ENCODE measurements around the gene CDC27. TPM values are rescaled to one million over a fixed set of nuclear protein-coding genes. Genes with fewer than 3 reads are reported as not detected.
"Not testable (repeated sequence)": the region's sequence is repeated elsewhere in the genome, so short reads cannot be mapped to it uniquely, and the experiment has no call there.

Gene CDC27
- total RNA-seq, 1 donor from 2014 or later = 167 TPM

DNA sequence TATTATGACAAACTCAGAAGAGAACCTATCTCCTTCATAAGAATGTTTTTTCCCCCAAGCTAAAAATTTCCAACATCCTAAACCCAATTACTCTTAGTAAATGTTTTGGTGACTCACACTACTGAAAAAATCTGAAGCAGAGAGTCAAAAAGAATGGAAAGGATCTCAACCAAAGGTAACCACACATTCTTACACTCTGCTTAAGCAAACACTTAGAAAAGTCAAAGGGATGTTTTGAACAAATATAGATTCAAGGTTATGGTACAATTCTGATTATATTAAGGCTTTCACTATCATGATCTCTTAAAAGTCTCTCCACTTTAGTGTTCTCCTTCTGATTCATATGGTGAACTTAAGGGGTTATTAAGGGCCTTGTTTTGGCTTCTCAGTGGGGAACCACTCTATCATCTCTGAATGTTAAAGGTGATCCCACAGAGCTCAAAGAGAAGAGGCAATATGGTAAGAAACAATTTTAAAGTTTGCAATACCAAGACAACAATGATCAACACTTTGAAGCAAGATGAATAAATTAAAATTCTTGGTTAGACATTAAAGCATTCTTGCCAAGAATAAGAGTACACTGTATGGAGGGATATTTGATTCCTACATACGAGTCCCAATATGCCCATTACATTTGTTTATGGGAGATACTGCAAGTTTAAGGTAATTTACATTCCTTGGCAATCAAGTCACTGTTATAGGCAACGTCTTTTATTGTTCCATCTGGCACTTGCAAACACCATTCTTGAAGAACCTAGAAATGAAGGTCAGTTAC, 69.2 kb downstream of the CDC27 start:
- DNase-seq (ENCODE audit: low spot score) = no peak
- H3K79me2 ChIP-seq (ENCODE audit: low read depth) = no peaks in the 10 kb centered on the region
- H3K9me3 ChIP-seq (ENCODE audit: low read depth) = no peaks in the 10 kb centered on the region
- no peaks in the 10 kb centered on the region for H4K20me1 ChIP-seq (ENCODE audit: low read depth)
- Mint-ChIP-seq H3K27me3 (ENCODE audit: insufficient read depth, low read depth) (no peaks in the 10 kb centered on the region), H3K4me1 (no peaks in the 10 kb centered on the region), H3K4me3 (no peak overlapping the region), H3K36me3 (peaks cover 22% of the 10 kb centered on the region), H3K9me3 (no peaks in the 10 kb centered on the region), H3K27ac (no peak overlapping the region)
- H3K4me1 ChIP-seq = no peaks in the 10 kb centered on the region
- H2AFZ ChIP-seq (replicated peaks) = no peak overlapping the region
- H3K4me3 ChIP-seq = no peak overlapping the region
- no peak overlapping the region for H3K9ac ChIP-seq
- H3K4me2 ChIP-seq = no peak overlapping the region
- H3F3A ChIP-seq (ENCODE audit: low read depth) = peaks cover 11% of the 10 kb centered on the region
- H3K27ac ChIP-seq = no peak overlapping the region
- TF ChIP-seq, protein P1, sequence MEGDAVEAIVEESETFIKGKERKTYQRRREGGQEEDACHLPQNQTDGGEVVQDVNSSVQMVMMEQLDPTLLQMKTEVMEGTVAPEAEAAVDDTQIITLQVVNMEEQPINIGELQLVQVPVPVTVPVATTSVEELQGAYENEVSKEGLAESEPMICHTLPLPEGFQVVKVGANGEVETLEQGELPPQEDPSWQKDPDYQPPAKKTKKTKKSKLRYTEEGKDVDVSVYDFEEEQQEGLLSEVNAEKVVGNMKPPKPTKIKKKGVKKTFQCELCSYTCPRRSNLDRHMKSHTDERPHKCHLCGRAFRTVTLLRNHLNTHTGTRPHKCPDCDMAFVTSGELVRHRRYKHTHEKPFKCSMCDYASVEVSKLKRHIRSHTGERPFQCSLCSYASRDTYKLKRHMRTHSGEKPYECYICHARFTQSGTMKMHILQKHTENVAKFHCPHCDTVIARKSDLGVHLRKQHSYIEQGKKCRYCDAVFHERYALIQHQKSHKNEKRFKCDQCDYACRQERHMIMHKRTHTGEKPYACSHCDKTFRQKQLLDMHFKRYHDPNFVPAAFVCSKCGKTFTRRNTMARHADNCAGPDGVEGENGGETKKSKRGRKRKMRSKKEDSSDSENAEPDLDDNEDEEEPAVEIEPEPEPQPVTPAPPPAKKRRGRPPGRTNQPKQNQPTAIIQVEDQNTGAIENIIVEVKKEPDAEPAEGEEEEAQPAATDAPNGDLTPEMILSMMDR (IDR thresholded peaks at IDR 0.05) = no peak
- TF ChIP-seq EZH2phosphoT487 (IDR thresholded peaks at IDR 0.05) (no peak), EZH2 (IDR thresholded peaks at IDR 0.05) (no peak)
- no peaks in the 10 kb centered on the region for H3K27me3 ChIP-seq
- no peaks in the 10 kb centered on the region for H3K36me3 ChIP-seq

DNA sequence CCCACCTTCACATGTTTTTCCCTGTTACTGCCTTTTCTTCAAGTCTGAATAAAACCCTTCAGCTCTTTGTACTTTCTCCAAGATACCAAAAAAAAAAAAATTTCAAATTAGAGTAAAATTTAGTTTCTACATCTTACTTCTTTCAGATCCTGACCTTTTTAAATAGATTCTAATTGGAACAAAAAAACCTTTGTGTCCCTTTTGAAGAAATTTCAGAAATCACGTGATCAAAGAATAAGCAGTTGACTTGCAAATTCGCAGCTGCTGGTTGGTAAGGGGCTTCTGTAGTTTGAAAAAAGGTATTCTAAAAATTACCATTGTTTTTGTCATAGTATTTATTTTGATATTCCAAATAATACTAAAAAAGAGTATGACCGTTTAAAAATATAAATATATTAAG, 71.7 kb downstream of the CDC27 start:
- Histone ChIP-seq H3K36me3 (no peaks in the 10 kb centered on the region), H3K4me2 (no peak overlapping the region), H3K27ac (no peak overlapping the region), H3F3A (ENCODE audit: low read depth) (peaks cover 11% of the 10 kb centered on the region), H2AFZ (replicated peaks) (no peak overlapping the region), H3K4me1 (no peaks in the 10 kb centered on the region), H3K9ac (no peak overlapping the region), H4K20me1 (ENCODE audit: low read depth) (no peaks in the 10 kb centered on the region), H3K9me3 (ENCODE audit: low read depth) (no peaks in the 10 kb centered on the region), H3K27me3 (no peaks in the 10 kb centered on the region), H3K79me2 (ENCODE audit: low read depth) (no peaks in the 10 kb centered on the region), H3K4me3 (no peak overlapping the region)
- TF ChIP-seq EZH2phosphoT487 (IDR thresholded peaks at IDR 0.05) (no peak), EZH2 (IDR thresholded peaks at IDR 0.05) (no peak)
- TF ChIP-seq, protein P1 (IDR thresholded peaks at IDR 0.05) = no peak
- Mint-ChIP-seq H3K27ac (no peak overlapping the region), H3K27me3 (ENCODE audit: insufficient read depth, low read depth) (no peaks in the 10 kb centered on the region), H3K9me3 (no peaks in the 10 kb centered on the region), H3K36me3 (peaks cover 22% of the 10 kb centered on the region), H3K4me3 (no peak overlapping the region), H3K4me1 (no peaks in the 10 kb centered on the region)
- DNase-seq (ENCODE audit: low spot score) = no peak

DNA sequence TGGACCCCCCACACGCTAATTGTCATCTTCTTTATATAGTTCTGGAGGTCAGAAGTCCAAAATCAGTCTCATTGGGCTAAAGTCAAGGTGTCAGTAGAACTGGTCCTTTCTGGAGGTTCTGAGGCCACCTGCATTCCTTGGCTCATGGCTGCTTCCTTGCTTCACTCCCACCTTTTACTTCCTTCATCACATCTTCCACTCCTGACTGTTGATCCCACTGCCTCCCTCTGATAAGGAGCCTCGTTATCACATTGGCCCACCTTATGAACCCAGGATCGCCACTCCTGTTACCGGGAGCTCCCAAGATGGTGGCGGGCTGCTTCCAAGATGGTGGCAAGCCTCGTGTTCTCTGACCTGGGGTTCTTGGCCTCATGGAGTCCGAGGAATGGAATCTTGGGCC, 83.0 kb downstream of the CDC27 start:
- no peak overlapping the region for H3K4me3 Mint-ChIP-seq
- Histone ChIP-seq H3K4me3 (no peak overlapping the region), H3K36me3 (no peaks in the 10 kb centered on the region), H3K27ac (no peak overlapping the region), H3K4me1 (no peaks in the 10 kb centered on the region), H3K9ac (no peak overlapping the region), H3K4me2 (no peak overlapping the region), H3K27me3 (no peaks in the 10 kb centered on the region), H3F3A (ENCODE audit: low read depth) (no peaks in the 10 kb centered on the region), H4K20me1 (ENCODE audit: low read depth) (no peaks in the 10 kb centered on the region), H3K79me2 (ENCODE audit: low read depth) (no peaks in the 10 kb centered on the region), H3K9me3 (ENCODE audit: low read depth) (no peaks in the 10 kb centered on the region), H2AFZ (replicated peaks) (no peak overlapping the region)
- H3K9me3 Mint-ChIP-seq = no peaks in the 10 kb centered on the region
- DNase-seq (ENCODE audit: low spot score) = no peak
- H3K27me3 Mint-ChIP-seq (ENCODE audit: insufficient read depth, low read depth) = peaks cover 3% of the 10 kb centered on the region
- H3K36me3 Mint-ChIP-seq = no peaks in the 10 kb centered on the region
- H3K4me1 Mint-ChIP-seq = no peaks in the 10 kb centered on the region
- TF ChIP-seq EZH2phosphoT487 (IDR thresholded peaks at IDR 0.05) (no peak), EZH2 (IDR thresholded peaks at IDR 0.05) (no peak)
- TF ChIP-seq, protein P1 (IDR thresholded peaks at IDR 0.05) = no peak
- no peak overlapping the region for H3K27ac Mint-ChIP-seq

DNA sequence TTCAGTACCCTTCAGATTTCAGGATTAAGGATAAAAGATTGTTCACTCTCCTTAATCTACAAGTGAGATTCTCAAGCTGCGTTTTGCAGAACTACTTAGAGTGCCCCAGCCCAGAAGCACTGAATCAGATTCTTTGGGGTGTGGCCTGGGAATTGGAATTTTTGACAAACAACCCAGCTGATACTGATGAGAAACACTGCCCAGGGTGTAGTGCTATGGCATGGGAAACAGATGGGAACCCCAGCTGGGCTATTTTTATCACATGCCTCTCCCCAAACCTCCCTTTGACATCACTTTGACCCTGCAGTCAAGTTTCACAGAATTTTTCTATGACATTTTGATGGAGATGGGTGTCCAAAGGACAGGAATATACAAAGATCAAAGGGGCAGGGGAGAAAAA, 83.8 kb downstream of the CDC27 start:
- H3K4me3 ChIP-seq; H3K36me3 Mint-ChIP-seq; H3K27ac Mint-ChIP-seq; H3K4me3 Mint-ChIP-seq; H3K9me3 ChIP-seq (ENCODE audit: low read depth); H4K20me1 ChIP-seq (ENCODE audit: low read depth); H3K4me2 ChIP-seq; H3K27me3 Mint-ChIP-seq (ENCODE audit: insufficient read depth, low read depth); H3K4me1 ChIP-seq; H3K4me1 Mint-ChIP-seq; H3F3A ChIP-seq (ENCODE audit: low read depth); DNase-seq (ENCODE audit: low spot score); H3K36me3 ChIP-seq; H3K9me3 Mint-ChIP-seq; H3K9ac ChIP-seq; H3K79me2 ChIP-seq (ENCODE audit: low read depth); H3K27me3 ChIP-seq; H3K27ac ChIP-seq; H2AFZ ChIP-seq (replicated peaks): not testable (repeated sequence)

Measured in neural progenitor cell (in vitro differentiated cells).